ENCODE measurements around the gene DHX34. TPM values are rescaled to one million over a fixed set of nuclear protein-coding genes. Genes with fewer than 3 reads are reported as not detected.

The DHX34 gene
- total and polyA plus RNA-seq, 9 of the 15 experiments (the other 6 are each of a cell fraction or from before 2014, with no cell fraction given), result 0.36 to 42.0 (median 15.0) TPM

DNA sequence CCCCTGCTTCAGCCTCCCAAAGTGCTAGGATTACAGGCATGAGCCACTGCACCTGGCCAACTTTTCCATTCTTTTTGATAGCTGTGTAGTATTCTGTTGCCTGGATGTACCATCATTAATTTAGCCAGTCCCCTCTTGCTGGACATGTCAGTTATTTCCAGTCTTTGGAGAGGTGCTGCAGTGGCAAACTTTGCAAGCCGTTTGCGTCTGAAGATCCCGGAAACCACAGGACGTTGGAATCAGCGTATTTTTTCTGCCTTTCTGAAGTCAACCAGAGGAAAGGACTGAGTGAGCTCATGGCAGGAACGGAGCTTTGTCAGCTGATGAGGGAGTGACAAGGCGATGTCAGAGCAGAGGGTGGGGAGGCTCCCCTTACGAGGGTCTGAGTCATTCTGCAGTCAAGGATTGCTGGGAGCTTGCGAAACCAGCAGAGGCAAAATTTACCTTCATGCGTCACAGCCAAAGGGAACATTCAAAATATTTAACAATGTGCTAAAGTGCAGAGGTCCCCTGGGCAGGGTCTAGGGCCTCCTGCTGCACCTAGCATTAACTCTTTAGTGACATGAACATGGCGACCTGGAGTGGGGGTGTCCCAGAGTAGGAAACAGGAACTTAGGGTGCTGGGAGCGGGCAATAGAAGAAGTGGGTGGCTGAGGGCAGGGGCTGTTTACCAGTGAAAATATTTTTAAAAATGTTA is 33.8 kb upstream of the DHX34 start (continued):
- TF ChIP-seq, protein P1, sequence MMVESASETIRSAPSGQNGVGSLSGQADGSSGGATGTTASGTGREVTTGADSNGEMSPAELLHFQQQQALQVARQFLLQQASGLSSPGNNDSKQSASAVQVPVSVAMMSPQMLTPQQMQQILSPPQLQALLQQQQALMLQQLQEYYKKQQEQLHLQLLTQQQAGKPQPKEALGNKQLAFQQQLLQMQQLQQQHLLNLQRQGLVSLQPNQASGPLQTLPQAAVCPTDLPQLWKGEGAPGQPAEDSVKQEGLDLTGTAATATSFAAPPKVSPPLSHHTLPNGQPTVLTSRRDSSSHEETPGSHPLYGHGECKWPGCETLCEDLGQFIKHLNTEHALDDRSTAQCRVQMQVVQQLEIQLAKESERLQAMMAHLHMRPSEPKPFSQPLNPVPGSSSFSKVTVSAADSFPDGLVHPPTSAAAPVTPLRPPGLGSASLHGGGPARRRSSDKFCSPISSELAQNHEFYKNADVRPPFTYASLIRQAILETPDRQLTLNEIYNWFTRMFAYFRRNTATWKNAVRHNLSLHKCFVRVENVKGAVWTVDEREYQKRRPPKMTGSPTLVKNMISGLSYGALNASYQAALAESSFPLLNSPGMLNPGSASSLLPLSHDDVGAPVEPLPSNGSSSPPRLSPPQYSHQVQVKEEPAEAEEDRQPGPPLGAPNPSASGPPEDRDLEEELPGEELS (CRISPR knock-in tag; IDR thresholded peaks at IDR 0.05; ENCODE audit: borderline replicate concordance), result no peak
- no peak for TF ChIP-seq EWSR1 (IDR thresholded peaks at IDR 0.05; ENCODE audit: borderline replicate concordance, low read depth, partially characterized antibody)
- TF ChIP-seq, protein P2, sequence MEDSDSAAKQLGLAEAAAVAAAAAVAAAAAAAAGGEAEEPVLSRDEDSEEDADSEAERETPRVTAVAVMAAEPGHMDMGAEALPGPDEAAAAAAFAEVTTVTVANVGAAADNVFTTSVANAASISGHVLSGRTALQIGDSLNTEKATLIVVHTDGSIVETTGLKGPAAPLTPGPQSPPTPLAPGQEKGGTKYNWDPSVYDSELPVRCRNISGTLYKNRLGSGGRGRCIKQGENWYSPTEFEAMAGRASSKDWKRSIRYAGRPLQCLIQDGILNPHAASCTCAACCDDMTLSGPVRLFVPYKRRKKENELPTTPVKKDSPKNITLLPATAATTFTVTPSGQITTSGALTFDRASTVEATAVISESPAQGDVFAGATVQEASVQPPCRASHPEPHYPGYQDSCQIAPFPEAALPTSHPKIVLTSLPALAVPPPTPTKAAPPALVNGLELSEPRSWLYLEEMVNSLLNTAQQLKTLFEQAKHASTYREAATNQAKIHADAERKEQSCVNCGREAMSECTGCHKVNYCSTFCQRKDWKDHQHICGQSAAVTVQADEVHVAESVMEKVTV (CRISPR knock-in tag; IDR thresholded peaks at IDR 0.05), result no peak
- TF ChIP-seq, protein P3, sequence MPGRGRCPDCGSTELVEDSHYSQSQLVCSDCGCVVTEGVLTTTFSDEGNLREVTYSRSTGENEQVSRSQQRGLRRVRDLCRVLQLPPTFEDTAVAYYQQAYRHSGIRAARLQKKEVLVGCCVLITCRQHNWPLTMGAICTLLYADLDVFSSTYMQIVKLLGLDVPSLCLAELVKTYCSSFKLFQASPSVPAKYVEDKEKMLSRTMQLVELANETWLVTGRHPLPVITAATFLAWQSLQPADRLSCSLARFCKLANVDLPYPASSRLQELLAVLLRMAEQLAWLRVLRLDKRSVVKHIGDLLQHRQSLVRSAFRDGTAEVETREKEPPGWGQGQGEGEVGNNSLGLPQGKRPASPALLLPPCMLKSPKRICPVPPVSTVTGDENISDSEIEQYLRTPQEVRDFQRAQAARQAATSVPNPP (IDR thresholded peaks at IDR 0.05; ENCODE audit: borderline replicate concordance, insufficient read depth, insufficient read length), result no peak
- no peak for TF ChIP-seq HNRNPL (IDR thresholded peaks at IDR 0.05; ENCODE audit: low read depth, low read length)
- TF ChIP-seq, protein P4, sequence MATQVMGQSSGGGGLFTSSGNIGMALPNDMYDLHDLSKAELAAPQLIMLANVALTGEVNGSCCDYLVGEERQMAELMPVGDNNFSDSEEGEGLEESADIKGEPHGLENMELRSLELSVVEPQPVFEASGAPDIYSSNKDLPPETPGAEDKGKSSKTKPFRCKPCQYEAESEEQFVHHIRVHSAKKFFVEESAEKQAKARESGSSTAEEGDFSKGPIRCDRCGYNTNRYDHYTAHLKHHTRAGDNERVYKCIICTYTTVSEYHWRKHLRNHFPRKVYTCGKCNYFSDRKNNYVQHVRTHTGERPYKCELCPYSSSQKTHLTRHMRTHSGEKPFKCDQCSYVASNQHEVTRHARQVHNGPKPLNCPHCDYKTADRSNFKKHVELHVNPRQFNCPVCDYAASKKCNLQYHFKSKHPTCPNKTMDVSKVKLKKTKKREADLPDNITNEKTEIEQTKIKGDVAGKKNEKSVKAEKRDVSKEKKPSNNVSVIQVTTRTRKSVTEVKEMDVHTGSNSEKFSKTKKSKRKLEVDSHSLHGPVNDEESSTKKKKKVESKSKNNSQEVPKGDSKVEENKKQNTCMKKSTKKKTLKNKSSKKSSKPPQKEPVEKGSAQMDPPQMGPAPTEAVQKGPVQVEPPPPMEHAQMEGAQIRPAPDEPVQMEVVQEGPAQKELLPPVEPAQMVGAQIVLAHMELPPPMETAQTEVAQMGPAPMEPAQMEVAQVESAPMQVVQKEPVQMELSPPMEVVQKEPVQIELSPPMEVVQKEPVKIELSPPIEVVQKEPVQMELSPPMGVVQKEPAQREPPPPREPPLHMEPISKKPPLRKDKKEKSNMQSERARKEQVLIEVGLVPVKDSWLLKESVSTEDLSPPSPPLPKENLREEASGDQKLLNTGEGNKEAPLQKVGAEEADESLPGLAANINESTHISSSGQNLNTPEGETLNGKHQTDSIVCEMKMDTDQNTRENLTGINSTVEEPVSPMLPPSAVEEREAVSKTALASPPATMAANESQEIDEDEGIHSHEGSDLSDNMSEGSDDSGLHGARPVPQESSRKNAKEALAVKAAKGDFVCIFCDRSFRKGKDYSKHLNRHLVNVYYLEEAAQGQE (IDR thresholded peaks at IDR 0.05; ENCODE audit: borderline replicate concordance), result peak; percentile 48; the same call in 1 of the 2 replicates
- TF ChIP-seq, protein P4 (CRISPR knock-in tag; IDR thresholded peaks at IDR 0.05; ENCODE audit: low read depth), result no peak
- TF ChIP-seq ZNF140 (CRISPR knock-in tag; IDR thresholded peaks at IDR 0.05), result no peak
- TF ChIP-seq ZKSCAN3 (CRISPR knock-in tag; IDR thresholded peaks at IDR 0.05), result no peak
- no peak for TF ChIP-seq POLR3A (IDR thresholded peaks at IDR 0.05; ENCODE audit: borderline replicate concordance, extremely low read depth, insufficient read depth, insufficient read length)
- TF ChIP-seq SIRT6 (IDR thresholded peaks at IDR 0.05; ENCODE audit: low read depth, low read length), result no peak
- TF ChIP-seq, protein P5, sequence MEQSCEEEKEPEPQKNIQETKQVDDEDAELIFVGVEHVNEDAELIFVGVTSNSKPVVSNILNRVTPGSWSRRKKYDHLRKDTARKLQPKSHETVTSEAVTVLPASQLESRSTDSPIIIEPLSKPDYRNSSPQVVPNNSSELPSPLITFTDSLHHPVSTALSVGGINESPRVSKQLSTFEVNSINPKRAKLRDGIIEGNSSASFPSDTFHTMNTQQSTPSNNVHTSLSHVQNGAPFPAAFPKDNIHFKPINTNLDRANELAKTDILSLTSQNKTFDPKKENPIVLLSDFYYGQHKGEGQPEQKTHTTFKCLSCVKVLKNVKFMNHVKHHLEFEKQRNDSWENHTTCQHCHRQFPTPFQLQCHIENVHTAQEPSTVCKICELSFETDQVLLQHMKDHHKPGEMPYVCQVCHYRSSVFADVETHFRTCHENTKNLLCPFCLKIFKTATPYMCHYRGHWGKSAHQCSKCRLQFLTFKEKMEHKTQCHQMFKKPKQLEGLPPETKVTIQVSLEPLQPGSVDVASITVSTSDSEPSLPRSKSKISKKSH (CRISPR knock-in tag; IDR thresholded peaks at IDR 0.05), result no peak
